GM20000 (cell line): Measurements from ENCODE around the gene SLC16A6.
A peak's percentile ranks its signal among the peaks of the same experiment; 100 is the strongest.

Experiments
- DNase-seq: peaks from one replicate; pipeline ENCODE4 v3.0.0; 2012; ENCODE audit warnings: low spot score
- CTCF ChIP-seq: IDR thresholded peaks from 2 replicates; pipeline ENCODE4 v1.5.1; 2012; ENCODE audit warnings: mild to moderate bottlenecking, control low read depth; ENCODE audit errors: extremely low read depth, missing control alignments

The SLC16A6 gene

DNA sequence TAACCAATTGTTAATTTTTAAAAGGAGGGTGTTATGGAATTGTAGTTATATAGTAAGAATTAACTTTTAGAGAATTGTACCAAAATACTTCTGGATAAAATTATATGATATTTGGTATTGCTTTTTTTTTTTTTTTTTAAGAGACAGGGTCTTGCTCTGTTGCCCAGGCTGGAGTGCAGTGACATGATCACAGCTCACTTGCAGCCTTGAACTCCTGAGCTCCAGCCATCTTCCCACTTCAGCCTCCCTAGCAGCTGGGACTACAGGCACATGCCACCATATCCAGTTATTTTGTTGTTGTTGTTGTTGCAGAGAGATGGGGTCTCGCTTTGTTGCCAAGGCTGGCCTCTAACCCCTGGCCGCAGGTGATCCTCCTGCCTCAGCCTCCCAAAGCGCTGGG, 8.9 kb upstream of the SLC16A6 start:
- TF ChIP-seq CTCF: no peak
- no peak for DNase-seq

DNA sequence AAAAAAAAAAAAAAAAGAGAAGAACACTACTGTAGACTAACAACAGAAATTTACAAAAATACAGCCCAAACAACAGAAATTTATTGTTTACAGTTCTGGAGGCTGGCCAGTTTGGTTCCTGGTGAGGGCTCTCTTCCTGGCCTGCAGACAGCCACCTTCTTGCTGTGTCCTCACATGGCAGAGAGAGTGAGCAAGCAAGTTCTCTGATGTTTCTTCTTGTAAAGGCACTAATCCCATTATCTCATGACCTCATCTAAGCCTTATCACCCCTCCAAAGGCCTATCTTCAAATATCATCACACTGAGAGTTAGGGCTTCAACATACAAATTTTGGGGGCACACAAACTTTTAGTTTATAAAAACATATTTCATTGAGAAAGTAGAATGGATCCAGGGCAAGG, 7.7 kb upstream of the SLC16A6 start:
- DNase-seq: no peak
- no peak for TF ChIP-seq CTCF

DNA sequence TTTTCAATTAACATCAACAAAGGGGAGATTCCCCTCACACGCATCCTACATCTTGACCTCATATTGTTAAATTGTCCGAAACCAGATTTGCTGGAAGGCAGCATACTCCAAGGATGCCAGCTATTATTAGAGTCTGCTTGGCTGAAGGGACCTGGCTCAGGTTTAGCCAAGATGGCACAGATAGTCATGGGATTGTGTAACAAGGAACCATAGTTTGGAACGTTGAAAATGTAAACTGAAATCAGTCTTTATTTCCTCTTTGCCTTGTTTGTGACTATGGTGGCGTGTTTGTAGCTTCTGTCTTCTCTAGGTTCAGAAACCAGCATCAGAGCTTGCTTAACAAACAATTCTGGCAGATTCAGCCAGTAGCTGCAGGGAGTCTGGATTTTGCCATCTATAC, 6.3 kb upstream of the SLC16A6 start:
- TF ChIP-seq CTCF: no peak
- no peak for DNase-seq

DNA sequence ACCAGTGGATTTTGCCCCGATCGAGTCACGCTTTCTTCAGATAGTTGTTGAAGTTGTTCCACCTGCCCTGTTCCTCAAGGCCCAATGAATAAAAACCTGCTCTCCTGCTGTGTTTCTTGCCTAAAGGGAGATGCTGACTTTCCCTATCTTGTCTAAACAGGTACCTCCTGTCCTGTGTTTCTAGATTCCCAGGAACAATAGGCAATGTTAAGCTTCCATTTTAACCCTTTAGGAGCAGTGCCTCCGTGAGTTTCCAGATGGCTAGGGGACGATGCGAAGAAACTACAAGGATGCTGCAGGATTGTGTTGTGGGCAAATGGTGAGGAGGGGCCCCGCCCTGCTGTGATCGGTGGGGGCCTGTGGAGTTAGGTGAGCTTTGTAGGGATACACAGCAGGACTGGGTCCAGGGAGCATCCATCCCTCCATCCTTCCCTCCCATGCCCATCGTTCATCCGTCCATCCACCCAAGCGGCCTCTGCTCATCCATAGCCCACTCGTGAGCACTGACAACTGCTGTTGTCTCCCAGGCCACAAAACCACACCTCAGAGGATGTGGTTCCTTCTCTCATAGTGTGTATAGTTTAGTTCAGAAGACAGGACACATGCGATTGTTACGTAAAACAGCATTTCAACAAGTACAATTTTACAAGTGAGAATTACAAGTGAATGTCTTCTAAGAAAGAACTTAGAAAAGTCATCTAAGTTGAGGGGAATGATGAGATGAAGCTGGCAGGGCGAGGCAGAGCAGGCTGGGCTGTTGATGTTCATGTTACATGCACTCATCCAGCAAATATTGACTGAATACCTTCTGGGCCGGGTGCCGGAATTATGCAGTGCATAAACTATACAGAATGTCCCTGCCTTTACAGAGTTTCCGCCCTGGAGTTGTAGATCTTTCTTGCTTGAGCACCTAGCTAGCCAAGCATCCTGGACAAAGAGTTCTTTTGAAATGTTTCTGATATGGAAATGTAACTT, 5.6 kb upstream of the SLC16A6 start:
- TF ChIP-seq CTCF: no peak
- peak; percentile 4 for DNase-seq

DNA sequence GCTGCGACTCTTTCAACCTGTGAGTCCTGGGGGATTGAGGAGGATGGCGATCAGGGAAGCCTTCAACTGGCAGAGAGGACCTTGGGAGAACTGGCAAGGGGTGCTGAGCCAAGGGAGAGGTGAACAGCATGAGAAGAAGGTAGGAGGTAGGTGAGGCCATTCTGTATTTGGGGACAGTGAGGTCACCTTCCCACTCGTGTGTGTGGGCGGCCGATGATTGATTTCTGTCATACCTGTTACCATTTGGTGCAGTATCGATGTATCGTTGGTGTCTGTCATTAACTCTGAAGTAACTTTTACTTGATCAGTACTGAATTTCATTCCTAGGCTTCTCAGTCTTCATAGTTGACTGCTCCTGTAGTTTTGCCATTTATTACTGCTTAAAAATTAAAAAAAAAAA, 4.2 kb upstream of the SLC16A6 start:
- DNase-seq: peak; percentile 10
- TF ChIP-seq CTCF: no peak

DNA sequence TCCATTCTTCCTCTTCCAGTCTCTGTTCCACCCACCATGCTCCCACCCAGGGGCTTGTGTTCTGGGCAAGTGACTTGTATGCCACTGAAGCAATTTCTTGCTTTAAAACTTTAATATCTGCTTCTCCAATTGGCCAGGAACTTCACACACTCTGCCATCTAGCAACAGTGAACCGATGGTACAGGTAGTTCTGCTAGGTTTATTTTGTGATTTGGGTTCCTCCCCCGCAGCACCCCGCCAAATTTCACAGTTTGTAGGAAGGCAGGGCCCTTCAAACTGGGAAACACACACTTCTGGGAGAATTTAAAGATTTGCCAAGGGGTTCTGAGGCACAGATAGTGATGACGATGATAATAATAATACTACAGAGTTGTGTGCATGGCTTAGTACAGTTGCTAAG, 3.7 kb upstream of the SLC16A6 start:
- DNase-seq: no peak
- no peak for TF ChIP-seq CTCF

DNA sequence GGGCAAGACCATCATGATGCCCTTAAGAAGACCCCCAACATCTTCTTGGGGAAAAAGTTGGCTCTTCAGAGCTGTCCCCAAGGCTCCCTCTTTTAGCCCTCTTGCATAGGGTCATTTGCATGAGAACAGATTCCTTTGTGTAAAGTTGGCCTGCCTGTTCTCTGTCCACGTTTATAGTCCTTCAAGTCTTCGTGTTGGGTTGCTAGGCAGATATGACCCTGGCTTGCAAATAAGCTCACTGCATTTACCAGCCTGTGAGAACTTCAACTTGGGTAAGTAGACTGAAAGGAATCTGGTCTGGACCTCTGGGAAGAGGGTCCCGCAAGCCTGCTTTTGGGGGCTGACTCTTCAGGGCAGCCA, 3.2 kb upstream of the SLC16A6 start:
- TF ChIP-seq CTCF: no peak

More for the DNA sequence above, 3.2 kb upstream of the SLC16A6 start:
- DNase-seq: no peak
